H1 (cell line): ENCODE measurements around the gene SBNO2. TPM values are rescaled to one million over a fixed set of nuclear protein-coding genes. Genes with fewer than 3 reads are reported as not detected.

Source experiments
- CHD2 ChIP-seq: IDR thresholded peaks from 2 replicates; pipeline ENCODE4 v1.6.1; 2012; ENCODE audit warnings: low read length, improper control_type of control experiment
- CHD7 ChIP-seq: fragments of 300-600 bp; sonication (generic); IDR thresholded peaks from 2 replicates; pipeline ENCODE4 v1.7.1; 2012; ENCODE audit warnings: low read length, moderate library complexity, mild to moderate bottlenecking, inconsistent platforms; ENCODE audit not compliant: insufficient replicate concordance
- JUND ChIP-seq: IDR thresholded peaks from 2 replicates; pipeline ENCODE4 v1.6.1; 2011; ENCODE audit warnings: mild to moderate bottlenecking, improper control_type of control experiment, low read length
- KDM1A ChIP-seq: fragments of 200-600, 300-600 bp; sonication (generic); IDR thresholded peaks from 2 replicates; pipeline ENCODE4 v1.7.1; 2016; ENCODE audit warnings: mild to moderate bottlenecking, low read length, borderline replicate concordance
- SIX5 ChIP-seq: IDR thresholded peaks from 2 replicates; pipeline ENCODE4 v1.6.1; 2011; ENCODE audit warnings: mild to moderate bottlenecking, low read depth, low read length
- polyA plus RNA-seq, 7 experiments: library from polyadenylated mRNA; depleted of rRNA in 3 of 7; stranded (reverse) in 5 of 7; unstranded in 2 of 7; fragments of >200 nt in 5 of 7; fragments of 200-250 nt in 2 of 7; gene quantifications; 1 replicate in 5 of 7; 2 replicates in 1 of 7; 4 replicates in 1 of 7; pipeline versions ENCODE4 v1.2.1 to v1.2.3, GENCODE V29; 2011 to 2013; ENCODE audit warnings: missing spikeins in 2 of 7, mixed read lengths in 2 of 7
- total RNA-seq: library from RNA; stranded (reverse); fragmentation: NEBNext Ultra II Directional; extraction: Animal tissue kit (Norgen Biotek cat#: 25700); gene quantifications from 2 replicates; pipeline ENCODE4 v1.2.1, GENCODE V29; 2021

The SBNO2 gene
- total and polyA plus RNA-seq, 2 of the 8 experiments (the other 6 are each of a cell fraction or from before 2014, with no cell fraction given), result 12.2 to 31.4 TPM

DNA sequence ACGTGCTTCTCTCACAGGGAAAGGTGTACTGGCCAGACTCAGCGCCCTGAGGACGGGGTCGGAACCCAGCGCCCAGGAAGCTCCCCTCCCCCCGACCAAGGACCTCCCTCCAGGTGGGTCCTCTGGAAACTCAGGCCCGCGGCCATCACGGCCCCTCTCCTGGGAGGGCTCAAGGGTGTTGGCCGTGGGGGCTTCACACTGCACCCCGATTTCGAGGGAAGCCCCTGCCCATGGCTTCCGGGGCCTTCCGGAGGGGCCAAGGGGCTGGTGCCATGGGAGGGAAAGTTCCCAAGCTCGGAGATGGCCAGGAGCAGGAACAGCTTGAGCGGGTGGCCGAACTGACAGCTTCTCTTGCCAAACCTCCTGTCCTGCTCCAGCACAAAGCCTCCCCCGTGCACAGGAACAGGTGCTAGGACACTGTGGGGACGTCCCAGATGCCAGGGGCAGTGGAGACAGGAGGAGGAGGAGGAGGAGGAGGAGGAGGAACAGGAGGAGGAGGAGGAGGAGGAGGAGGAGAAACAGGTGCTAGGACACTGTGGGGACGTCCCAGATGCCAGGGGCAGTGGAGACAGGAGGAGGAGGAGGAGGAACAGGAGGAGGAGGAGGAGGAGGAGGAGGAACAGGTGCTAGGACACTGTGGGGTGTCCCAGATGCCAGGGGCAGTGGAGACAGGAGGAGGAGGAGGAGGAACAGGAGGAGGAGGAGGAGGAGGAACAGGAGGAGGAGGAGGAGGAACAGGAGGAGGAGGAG lies 10.0 kb downstream of the SBNO2 start (continued):
- TF ChIP-seq CHD7 (no peak), JUND (no peak), SIX5 (no peak), KDM1A (no peak), CHD2 (no peak)
